HCT116 (cell line): ENCODE measurements around the gene SPATA25. TPM values are rescaled to one million over a fixed set of nuclear protein-coding genes. Genes with fewer than 3 reads are reported as not detected.

Source experiments
- ATAC-seq: fragments of 200-7000 bp; cut with Tn5 transposase; 2 replicates; pipeline ENCODE4 v1.9.1; 2020; ENCODE audit warnings: mild to moderate bottlenecking, moderate library complexity
- BruUV-seq: library from RNA; stranded (reverse); fragments of 400-500 nt; replicated peaks from 2 replicates; lab custom pipeline; 2021; lab: Mats Ljungman, UMichigan
- CTCF ChIA-PET: fragments of 300-600 bp; sonication (Branson Sonifier 250); formaldehyde crosslinking; loops from one replicate; lab custom pipeline; 2021; ENCODE audit warnings: antibody characterized with exemption; lab: Charles Lee
- POLR2A ChIA-PET: fragments of 300-600, 350-600 bp; sonication (Branson Sonifier 250); formaldehyde crosslinking; loops from one replicate; lab custom pipeline; 2021; ENCODE audit warnings: antibody characterized with exemption; lab: Charles Lee
- RAD21 ChIA-PET, 2 experiments: fragments of 300-600 bp; sonication (Branson Sonifier 250); formaldehyde crosslinking; loops; one replicate each; lab custom pipeline; 2023; ENCODE audit warnings: low total read pairs in 2 of 2; ENCODE audit not compliant: uncharacterized antibody in 2 of 2, unreplicated experiment in 2 of 2, low non-redundant PET in 1 of 2; lab: Charles Lee
- DNase-seq: peaks from one replicate; pipeline ENCODE4 v3.0.0-alpha.2; 2010; ENCODE audit warnings: low read depth, low spot score
- H2AFZ ChIP-seq: fragments of 200-600 bp; shearing (Covaris generic), sonication (generic); 2 replicates; pipeline ENCODE4 v1.6.1; 2017; ENCODE audit warnings: low read depth, mixed run types, mixed read lengths, antibody characterized with exemption, low read length; ENCODE audit not compliant: poor library complexity, severe bottlenecking
- H3K27ac ChIP-seq: 2 replicates; pipeline ENCODE4 v1.5.1; 2012; ENCODE audit warnings: low read depth, low read length
- H3K27me3 ChIP-seq: fragments of 200-600 bp; sonication (generic); 2 replicates; pipeline ENCODE4 v1.6.1; 2016; ENCODE audit warnings: mixed run types, low read length, mixed read lengths; ENCODE audit not compliant: insufficient read depth
- H3K36me3 ChIP-seq, 2 experiments: fragments of 200-500 bp in 1 of 2; fragments of 200-600 bp in 1 of 2; sonication (Bioruptor generic) in 1 of 2; sonication (generic) in 1 of 2; 2 replicates each; pipeline versions ENCODE4 v1.5.1 to v1.6.1; 2014 to 2016; ENCODE audit warnings: low read length in 2 of 2, inconsistent platforms in 1 of 2, mixed read lengths in 1 of 2, mixed run types in 1 of 2; ENCODE audit not compliant: insufficient read depth in 2 of 2, control insufficient read depth in 1 of 2
- H3K4me1 ChIP-seq, 2 experiments: fragments of 200-600 bp in 1 of 2; sonication (generic) in 1 of 2; 2 replicates each; pipeline versions ENCODE4 v1.5.1 to v1.6.1; 2012 to 2017; ENCODE audit warnings: low read length in 2 of 2, inconsistent platforms in 1 of 2, mild to moderate bottlenecking in 1 of 2, mixed read lengths in 1 of 2, mixed run types in 1 of 2, moderate library complexity in 1 of 2; ENCODE audit not compliant: insufficient read depth in 2 of 2, control insufficient read depth in 1 of 2
- H3K4me2 ChIP-seq: fragments of 200-600 bp; sonication (generic); 2 replicates; pipeline ENCODE4 v1.6.1; 2017; ENCODE audit warnings: mixed run types, low read length, mixed read lengths
- H3K4me3 ChIP-seq, 2 experiments: fragments of 200-600 bp in 1 of 2; sonication (generic) in 1 of 2; replicated peaks in 1 of 2; 2 replicates each; pipeline ENCODE4 v1.5.1; 2011 to 2016; ENCODE audit warnings: low read length in 2 of 2, control low read depth in 1 of 2, low read depth in 1 of 2, mild to moderate bottlenecking in 1 of 2, mixed read lengths in 1 of 2, mixed run types in 1 of 2
- H3K79me2 ChIP-seq: fragments of 200-600 bp; sonication (generic); 2 replicates; pipeline ENCODE4 v1.6.1; 2017; ENCODE audit warnings: mild to moderate bottlenecking, mixed run types, low read length, moderate library complexity, mixed read lengths; ENCODE audit not compliant: insufficient read depth
- H3K9ac ChIP-seq: fragments of 200-600 bp; sonication (generic); 2 replicates; pipeline ENCODE4 v1.6.1; 2016; ENCODE audit warnings: low read length, mixed read lengths
- H3K9me2 ChIP-seq: fragments of 200-600 bp; sonication (generic), shearing (Covaris generic); 2 replicates; pipeline ENCODE4 v1.6.1; 2017; ENCODE audit warnings: mixed run types, mild to moderate bottlenecking, moderate library complexity; ENCODE audit not compliant: insufficient read depth
- H3K9me3 ChIP-seq, 2 experiments: fragments of 200-500 bp in 1 of 2; fragments of 200-600 bp in 1 of 2; sonication (Bioruptor generic) in 1 of 2; sonication (generic) in 1 of 2; 2 replicates each; pipeline ENCODE4 v1.6.1; 2014 to 2017; ENCODE audit warnings: low read length in 2 of 2, mixed read lengths in 2 of 2, inconsistent platforms in 1 of 2, low read depth in 1 of 2, mild to moderate bottlenecking in 1 of 2, mixed run types in 1 of 2, moderate library complexity in 1 of 2; ENCODE audit not compliant: control insufficient read depth in 1 of 2, insufficient read depth in 1 of 2
- H4K20me1 ChIP-seq: fragments of 200-600 bp; sonication (generic), shearing (Covaris generic); 2 replicates; pipeline ENCODE4 v1.6.1; 2017; ENCODE audit warnings: mixed run types, mild to moderate bottlenecking, moderate library complexity; ENCODE audit not compliant: insufficient read depth
- EGR1 ChIP-seq: IDR thresholded peaks from 2 replicates; pipeline ENCODE4 v1.6.1; 2012; ENCODE audit warnings: low read depth
- ELF1 ChIP-seq: IDR thresholded peaks from 2 replicates; pipeline ENCODE4 v1.6.1; 2012; ENCODE audit warnings: low read depth, borderline replicate concordance
- FOSL1 ChIP-seq: IDR thresholded peaks from 2 replicates; pipeline ENCODE4 v1.6.1; 2012; ENCODE audit warnings: low read depth
- JUND ChIP-seq: IDR thresholded peaks from 2 replicates; pipeline ENCODE4 v1.6.1; 2012
- POLR2A ChIP-seq: IDR thresholded peaks from 2 replicates; pipeline ENCODE4 v1.7.0; 2011; ENCODE audit warnings: borderline replicate concordance; ENCODE audit not compliant: insufficient read depth, insufficient read length; ENCODE audit errors: extremely low read depth
- POLR2AphosphoS5 ChIP-seq: IDR thresholded peaks from 2 replicates; pipeline ENCODE4 v1.6.1; 2011; ENCODE audit warnings: mild to moderate bottlenecking, low read depth, low read length, moderate library complexity
- SIN3A ChIP-seq: IDR thresholded peaks from 2 replicates; pipeline ENCODE4 v1.6.1; 2012; ENCODE audit warnings: low read depth
- SP1 ChIP-seq: IDR thresholded peaks from 2 replicates; pipeline ENCODE4 v1.6.1; 2012; ENCODE audit warnings: low read depth
- TCF7L2 ChIP-seq: IDR thresholded peaks from 2 replicates; pipeline ENCODE4 v1.7.0; 2011; ENCODE audit warnings: borderline replicate concordance, inconsistent platforms; ENCODE audit not compliant: insufficient read depth, insufficient read length; ENCODE audit errors: extremely low read depth
- YY1 ChIP-seq: IDR thresholded peaks from 2 replicates; pipeline ENCODE4 v1.6.1; 2011; ENCODE audit warnings: low read length, low read depth, moderate library complexity, mild to moderate bottlenecking; ENCODE audit not compliant: insufficient replicate concordance; ENCODE audit errors: extremely low read depth
- ZNF274 ChIP-seq: fragments of 200-500 bp; sonication (Bioruptor generic); IDR thresholded peaks from 2 replicates; pipeline ENCODE4 v1.6.1; 2014; ENCODE audit warnings: mild to moderate bottlenecking, low read depth, low read length, inconsistent platforms
- intact Hi-C: fragments of 100-400 bp; cut with micrococcal nuclease; formaldehyde crosslinking; loops from 2 replicates; pipeline ENCODE4 v1.10.0; 2022
- total RNA-seq: library from RNA; stranded (reverse); gene quantifications from one replicate; pipeline ENCODE4 v1.2.1, GENCODE V29; 2021; ENCODE audit not compliant: unreplicated experiment
- TF ChIP-seq, protein P1 (sequence below): IDR thresholded peaks from 2 replicates; pipeline ENCODE4 v1.6.1; 2012
- TF ChIP-seq, protein P2 (sequence below): IDR thresholded peaks from 2 replicates; pipeline ENCODE4 v1.6.1; 2012
- TF ChIP-seq, protein P3 (sequence below), 3 experiments: fragments of 200-600 bp in 1 of 3; sonication (generic) in 1 of 3; IDR thresholded peaks in 2 of 3; conservative IDR thresholded peaks in 1 of 3; 2 replicates each; pipeline ENCODE4 v1.5.1; 2012 to 2017; ENCODE audit warnings: low read depth in 2 of 3, low read length in 2 of 3, antibody characterized with exemption in 1 of 3, borderline replicate concordance in 1 of 3, control low read depth in 1 of 3, mild to moderate bottlenecking in 1 of 3, mixed read lengths in 1 of 3, mixed run types in 1 of 3, moderate library complexity in 1 of 3; ENCODE audit not compliant: insufficient read depth in 1 of 3
- TF ChIP-seq, protein P4 (sequence below): IDR thresholded peaks from 2 replicates; pipeline ENCODE4 v1.6.1; 2011; ENCODE audit warnings: mild to moderate bottlenecking, low read length, moderate library complexity; ENCODE audit not compliant: insufficient replicate concordance; ENCODE audit errors: extremely low read depth

The SPATA25 gene
- total RNA-seq, 1 experiment from 2014 or later = 0.42 TPM

DNA sequence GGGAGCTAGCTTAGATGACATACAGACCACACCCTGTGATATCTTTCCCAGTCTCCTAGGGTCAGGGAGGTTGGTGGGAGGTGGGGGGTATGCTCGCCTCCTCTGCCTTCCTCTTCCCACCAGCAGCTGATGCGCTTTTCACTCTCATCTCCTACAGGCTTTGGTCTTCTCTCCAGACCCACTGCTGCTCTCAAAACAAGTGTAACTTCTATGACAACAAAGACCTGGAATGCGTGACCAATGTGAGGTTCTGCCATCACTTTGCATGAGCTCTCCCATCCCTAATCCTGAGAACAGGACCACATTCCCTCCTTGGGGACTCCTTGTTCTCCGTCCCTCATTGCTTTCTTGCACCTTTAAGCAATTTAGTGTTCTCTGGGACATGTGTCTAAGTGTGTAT is 6.4 kb upstream of the SPATA25 start:
- ChIA-PET POLR2A (no interaction called here), CTCF (no interaction called here), RAD21 (interaction anchor here in 1 of 2 experiments (0.6 kb wide), 1 partner anchor 881 kb away, joined by 3 read pairs; no protein-coding TSS in a partner anchor)
- Histone ChIP-seq H3K4me2 (no peak overlapping the region), H3K4me1 (peaks cover 10 to 18% of the 10 kb centered on the region in 2 experiments; a peak in 3 of 4 replicates), H3K27ac (no peak overlapping the region), H3K9ac (no peak overlapping the region), H2AFZ (no peak overlapping the region), H3K27me3 (no peaks in the 10 kb centered on the region), H3K9me3 (no peaks in the 10 kb centered on the region), H3K4me3 (no peak overlapping the region), H3K79me2 (peaks cover 4% of the 10 kb centered on the region; the same call in 1 of the 2 replicates), H3K9me2 (no peaks in the 10 kb centered on the region), H3K36me3 (peaks cover 6 to 21% of the 10 kb centered on the region in 2 experiments; a peak in 3 of 4 replicates), H4K20me1 (no peaks in the 10 kb centered on the region)
- DNase-seq (no peak), ATAC-seq (no peak)
- no TSS peak for BruUV-seq
- intact Hi-C loops = no loop called here
- TF ChIP-seq ELF1 (no peak), SIN3A (no peak), SP1 (no peak), ZNF274 (no peak), POLR2AphosphoS5 (no peak), JUND (no peak), POLR2A (no peak), FOSL1 (no peak), EGR1 (no peak), YY1 (no peak), TCF7L2 (no peak)
- TF ChIP-seq, protein P1, sequence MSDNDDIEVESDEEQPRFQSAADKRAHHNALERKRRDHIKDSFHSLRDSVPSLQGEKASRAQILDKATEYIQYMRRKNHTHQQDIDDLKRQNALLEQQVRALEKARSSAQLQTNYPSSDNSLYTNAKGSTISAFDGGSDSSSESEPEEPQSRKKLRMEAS = no peak
- TF ChIP-seq, protein P2, sequence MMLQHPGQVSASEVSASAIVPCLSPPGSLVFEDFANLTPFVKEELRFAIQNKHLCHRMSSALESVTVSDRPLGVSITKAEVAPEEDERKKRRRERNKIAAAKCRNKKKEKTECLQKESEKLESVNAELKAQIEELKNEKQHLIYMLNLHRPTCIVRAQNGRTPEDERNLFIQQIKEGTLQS = no peak
- TF ChIP-seq, protein P3, sequence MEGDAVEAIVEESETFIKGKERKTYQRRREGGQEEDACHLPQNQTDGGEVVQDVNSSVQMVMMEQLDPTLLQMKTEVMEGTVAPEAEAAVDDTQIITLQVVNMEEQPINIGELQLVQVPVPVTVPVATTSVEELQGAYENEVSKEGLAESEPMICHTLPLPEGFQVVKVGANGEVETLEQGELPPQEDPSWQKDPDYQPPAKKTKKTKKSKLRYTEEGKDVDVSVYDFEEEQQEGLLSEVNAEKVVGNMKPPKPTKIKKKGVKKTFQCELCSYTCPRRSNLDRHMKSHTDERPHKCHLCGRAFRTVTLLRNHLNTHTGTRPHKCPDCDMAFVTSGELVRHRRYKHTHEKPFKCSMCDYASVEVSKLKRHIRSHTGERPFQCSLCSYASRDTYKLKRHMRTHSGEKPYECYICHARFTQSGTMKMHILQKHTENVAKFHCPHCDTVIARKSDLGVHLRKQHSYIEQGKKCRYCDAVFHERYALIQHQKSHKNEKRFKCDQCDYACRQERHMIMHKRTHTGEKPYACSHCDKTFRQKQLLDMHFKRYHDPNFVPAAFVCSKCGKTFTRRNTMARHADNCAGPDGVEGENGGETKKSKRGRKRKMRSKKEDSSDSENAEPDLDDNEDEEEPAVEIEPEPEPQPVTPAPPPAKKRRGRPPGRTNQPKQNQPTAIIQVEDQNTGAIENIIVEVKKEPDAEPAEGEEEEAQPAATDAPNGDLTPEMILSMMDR (IDR thresholded peaks at IDR 0.05 in 2 of 3, conservative IDR thresholded peaks at IDR 0.05 in 1 of 3; ENCODE audit: borderline replicate concordance in 1 of 3, insufficient read depth in 1 of 3, low read depth in 2 of 3, low read length in 2 of 3) = no peak
- TF ChIP-seq, protein P4, sequence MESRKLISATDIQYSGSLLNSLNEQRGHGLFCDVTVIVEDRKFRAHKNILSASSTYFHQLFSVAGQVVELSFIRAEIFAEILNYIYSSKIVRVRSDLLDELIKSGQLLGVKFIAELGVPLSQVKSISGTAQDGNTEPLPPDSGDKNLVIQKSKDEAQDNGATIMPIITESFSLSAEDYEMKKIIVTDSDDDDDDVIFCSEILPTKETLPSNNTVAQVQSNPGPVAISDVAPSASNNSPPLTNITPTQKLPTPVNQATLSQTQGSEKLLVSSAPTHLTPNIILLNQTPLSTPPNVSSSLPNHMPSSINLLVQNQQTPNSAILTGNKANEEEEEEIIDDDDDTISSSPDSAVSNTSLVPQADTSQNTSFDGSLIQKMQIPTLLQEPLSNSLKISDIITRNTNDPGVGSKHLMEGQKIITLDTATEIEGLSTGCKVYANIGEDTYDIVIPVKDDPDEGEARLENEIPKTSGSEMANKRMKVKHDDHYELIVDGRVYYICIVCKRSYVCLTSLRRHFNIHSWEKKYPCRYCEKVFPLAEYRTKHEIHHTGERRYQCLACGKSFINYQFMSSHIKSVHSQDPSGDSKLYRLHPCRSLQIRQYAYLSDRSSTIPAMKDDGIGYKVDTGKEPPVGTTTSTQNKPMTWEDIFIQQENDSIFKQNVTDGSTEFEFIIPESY = no peak
